Kidney (tissue), 14 donors: ENCODE results near the gene MICB. TPM values are rescaled to one million over a fixed set of nuclear protein-coding genes. Genes with fewer than 3 reads are reported as not detected.

ENCODE experiments used
- DNase-seq, 5 donors: peaks; one replicate each; pipeline ENCODE4 v3.0.0-alpha.2; 2013 to 2020
- FAIRE-seq: peaks from 2 replicates; lab custom pipeline; 2012; peaks lifted over from hg19 to GRCh38; lab: Jason Lieb, UNC
- H3K27ac ChIP-seq, 2 donors: one replicate each; pipeline ENCODE4 v1.7.0; 2013; ENCODE audit warnings: low read depth in 2 of 2, low read length in 2 of 2, inconsistent platforms in 1 of 2
- H3K27me3 ChIP-seq: one replicate; pipeline ENCODE4 v1.7.1; 2013; ENCODE audit warnings: low read length, inconsistent platforms; ENCODE audit not compliant: control insufficient read depth, insufficient read depth
- H3K36me3 ChIP-seq, 3 donors: one replicate each; pipeline versions ENCODE4 v1.7.0 to v1.7.1; 2013; ENCODE audit warnings: low read length in 3 of 3, control low read depth in 1 of 3, inconsistent platforms in 1 of 3; ENCODE audit not compliant: insufficient read depth in 3 of 3, control insufficient read depth in 2 of 3
- H3K4me1 ChIP-seq, 3 donors: one replicate each; pipeline versions ENCODE4 v1.7.0 to v1.7.1; 2013; ENCODE audit warnings: low read length in 3 of 3, inconsistent platforms in 1 of 3, low read depth in 1 of 3; ENCODE audit not compliant: control insufficient read depth in 2 of 3, insufficient read depth in 2 of 3
- H3K4me3 ChIP-seq, 3 donors: one replicate each; pipeline versions ENCODE4 v1.7.0 to v1.8.1; 2013; ENCODE audit warnings: low read length in 3 of 3, control low read depth in 1 of 3, inconsistent platforms in 1 of 3
- H3K9ac ChIP-seq, 3 donors: one replicate each; pipeline versions ENCODE4 v1.7.0 to v1.7.1; 2013; ENCODE audit warnings: low read length in 3 of 3, control low read depth in 1 of 3, inconsistent platforms in 1 of 3
- H3K9me3 ChIP-seq, 3 donors: one replicate each; pipeline versions ENCODE4 v1.7.0 to v1.7.1; 2013; ENCODE audit warnings: low read length in 3 of 3, control low read depth in 1 of 3, inconsistent platforms in 1 of 3; ENCODE audit not compliant: control insufficient read depth in 2 of 3, insufficient read depth in 1 of 3
- intact Hi-C: fragments of 100-400 bp; cut with DNase I; formaldehyde crosslinking; loops from one replicate; pipeline ENCODE4 v1.11.1; 2022
- polyA plus RNA-seq: library from polyadenylated mRNA; stranded (reverse); fragments of 350-450 nt; fragmentation: Illumina TruSeq; extraction: RNeasy Lipid Tissue Mini Kit (QIAGEN cat#74804); gene quantifications from one replicate; pipeline ENCODE4 v1.2.3, GENCODE V29; 2014; ENCODE audit warnings: low read depth, low replicate concordance; ENCODE audit not compliant: insufficient read depth
- total RNA-seq: library from RNA; stranded (reverse); fragmentation: NEBNext Ultra II Directional; extraction: Animal tissue kit (Norgen Biotek cat#: 25700); gene quantifications from one replicate; pipeline ENCODE4 v1.2.1, GENCODE V29; 2021
- TF ChIP-seq, protein P1 (sequence below): IDR thresholded peaks from 3 replicates; pipeline ENCODE4 v1.5.1; 2012; ENCODE audit warnings: mild to moderate bottlenecking, moderate library complexity, borderline replicate concordance; ENCODE audit not compliant: insufficient read depth; ENCODE audit errors: extremely low read depth
- donor health status: control.
- donor health status: control.
- donor health status: control.
- donor health status: control.
- donor health status: control.
- donor health status: DM: yes; HTN: yes; CAD: no.
- donor health status: Normal renal cell carcinoma (clear cell type).

MICB gene
- total and polyA plus RNA-seq, 2 donors from 2014 or later, result 1.5 to 5.7 TPM

DNA sequence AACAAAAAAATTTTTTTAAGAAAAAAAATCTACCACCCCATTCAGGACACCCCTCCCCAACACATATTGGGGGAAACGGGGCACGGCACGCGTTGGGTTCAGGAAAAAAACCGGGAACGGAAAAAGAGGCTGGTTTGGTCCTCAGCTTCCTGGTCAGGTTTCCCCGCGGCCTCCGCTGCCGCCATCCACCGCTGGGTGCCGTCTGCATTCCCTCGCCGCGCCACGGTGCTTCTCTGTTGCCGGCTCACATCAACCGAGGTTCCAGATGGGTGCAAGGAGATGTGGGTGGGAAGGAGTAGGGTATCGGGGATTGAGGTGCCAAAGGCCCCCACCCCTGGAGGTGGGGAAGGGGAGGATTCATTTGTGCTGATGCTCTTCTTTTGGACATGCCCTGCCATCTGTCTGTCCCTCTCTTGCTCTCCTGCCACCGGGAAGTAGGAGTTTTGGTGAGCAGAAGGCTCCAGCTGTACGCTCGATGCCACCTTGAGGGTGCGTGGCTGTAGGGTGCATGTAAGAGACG lies 36.6 kb downstream of the MICB start:
- Histone ChIP-seq H3K4me3 (no peak overlapping the region), H3K9me3 (no peaks in the 10 kb centered on the region)
- FAIRE-seq, result no peak

DNA sequence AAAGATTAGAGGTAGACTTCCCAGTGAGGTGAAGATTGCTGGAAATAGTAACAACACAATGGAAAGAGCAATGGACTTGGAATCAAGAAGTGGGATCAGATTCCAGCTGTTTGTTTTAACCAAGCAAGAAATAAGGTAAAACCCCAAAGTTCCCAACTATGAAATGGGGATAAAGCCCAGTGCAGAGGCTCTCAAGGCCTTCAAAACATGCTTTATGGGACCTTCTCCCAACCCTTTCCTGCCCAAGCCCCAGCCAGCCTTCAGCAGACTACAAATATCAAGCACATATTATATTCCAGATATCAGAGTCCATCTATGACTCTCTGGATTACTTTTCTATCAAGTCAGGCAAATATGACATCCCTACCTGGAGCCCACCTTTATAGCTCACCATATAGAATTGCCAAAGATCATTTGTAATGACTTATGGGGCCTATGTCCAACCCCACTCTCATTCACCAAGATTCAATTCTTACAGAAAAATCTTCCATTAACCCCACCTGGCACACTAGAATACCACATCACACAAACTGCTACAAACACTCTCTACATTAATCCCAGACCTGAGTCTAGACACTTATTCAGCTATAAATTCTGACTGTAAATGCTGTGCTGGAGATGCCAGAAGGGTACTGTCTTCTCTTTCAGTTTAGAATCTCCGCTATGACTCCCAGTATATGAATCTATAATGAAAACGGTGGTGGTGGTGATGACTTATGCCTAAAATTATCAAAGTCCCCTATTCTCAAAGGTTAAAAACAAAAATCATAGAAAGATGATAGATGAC lies 37.8 kb downstream of the MICB start:
- DNase-seq, result no peak
- H3K9me3 ChIP-seq, result no peaks in the 10 kb centered on the region
- H3K4me1 ChIP-seq, result peaks cover 8 to 21% (median 17%) of the 10 kb centered on the region in 3 donors
- H3K36me3 ChIP-seq, result peaks cover 33 to 75% (median 51%) of the 10 kb centered on the region in 3 donors
- no peaks in the 10 kb centered on the region for H3K27me3 ChIP-seq
- no peak for FAIRE-seq
- intact Hi-C loops, result no loop called here
- no peak overlapping the region for H3K4me3 ChIP-seq
- TF ChIP-seq, protein P1, sequence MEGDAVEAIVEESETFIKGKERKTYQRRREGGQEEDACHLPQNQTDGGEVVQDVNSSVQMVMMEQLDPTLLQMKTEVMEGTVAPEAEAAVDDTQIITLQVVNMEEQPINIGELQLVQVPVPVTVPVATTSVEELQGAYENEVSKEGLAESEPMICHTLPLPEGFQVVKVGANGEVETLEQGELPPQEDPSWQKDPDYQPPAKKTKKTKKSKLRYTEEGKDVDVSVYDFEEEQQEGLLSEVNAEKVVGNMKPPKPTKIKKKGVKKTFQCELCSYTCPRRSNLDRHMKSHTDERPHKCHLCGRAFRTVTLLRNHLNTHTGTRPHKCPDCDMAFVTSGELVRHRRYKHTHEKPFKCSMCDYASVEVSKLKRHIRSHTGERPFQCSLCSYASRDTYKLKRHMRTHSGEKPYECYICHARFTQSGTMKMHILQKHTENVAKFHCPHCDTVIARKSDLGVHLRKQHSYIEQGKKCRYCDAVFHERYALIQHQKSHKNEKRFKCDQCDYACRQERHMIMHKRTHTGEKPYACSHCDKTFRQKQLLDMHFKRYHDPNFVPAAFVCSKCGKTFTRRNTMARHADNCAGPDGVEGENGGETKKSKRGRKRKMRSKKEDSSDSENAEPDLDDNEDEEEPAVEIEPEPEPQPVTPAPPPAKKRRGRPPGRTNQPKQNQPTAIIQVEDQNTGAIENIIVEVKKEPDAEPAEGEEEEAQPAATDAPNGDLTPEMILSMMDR, result no peak
- H3K9ac ChIP-seq, result no peak overlapping the region
- no peak overlapping the region for H3K27ac ChIP-seq

More for the DNA sequence above, 36.6 kb downstream of the MICB start:
- H3K9ac ChIP-seq, result no peak overlapping the region
- H3K36me3 ChIP-seq, result peaks cover 34 to 74% (median 49%) of the 10 kb centered on the region in 3 donors
- no peaks in the 10 kb centered on the region for H3K27me3 ChIP-seq
- intact Hi-C loops, result no loop called here
- no peak overlapping the region for H3K27ac ChIP-seq
- DNase-seq, result no peak
- TF ChIP-seq, protein P1, result no peak
- H3K4me1 ChIP-seq, result peaks cover 7 to 15% (median 10%) of the 10 kb centered on the region in 3 donors

- Histone ChIP-seq H3K4me3 (peak overlapping the region in 2 of 3 donors; percentile 28 to 98), H3K36me3 (peaks cover 28 to 54% (median 38%) of the 10 kb centered on the region in 3 donors), H3K9me3 (no peaks in the 10 kb centered on the region), H3K9ac (peak overlapping the region in 2 of 3 donors; percentile 34 to 100), H3K27ac (no peak overlapping the region), H3K27me3 (no peaks in the 10 kb centered on the region), H3K4me1 (peaks cover 8 to 21% (median 21%) of the 10 kb centered on the region in 3 donors)
- DNase-seq (no peak), FAIRE-seq (no peak)
- intact Hi-C loops, result no loop called here
- TF ChIP-seq, protein P1, result no peak
These were observed 41.0 kb downstream of the MICB start for GRCh38 chr6:31538805-31539400.
